ENCODE measurements around the gene HS6ST2. TPM values are rescaled to one million over a fixed set of nuclear protein-coding genes. Genes with fewer than 3 reads are reported as not detected.

HS6ST2 gene
- total RNA-seq, 1 donor from 2014 or later = 0.30 TPM

GRCh38 chrX:132791714-132792113, 166.7 kb downstream of the HS6ST2 start:
- no peak overlapping the region for H3K27ac Mint-ChIP-seq

GRCh38 chrX:132790329-132790728, 168.1 kb downstream of the HS6ST2 start:
- Mint-ChIP-seq H3K4me1 (ENCODE audit: low read depth) (no peaks in the 10 kb centered on the region), H3K9me3 (no peaks in the 10 kb centered on the region), H3K27me3 (ENCODE audit: low read depth) (no peaks in the 10 kb centered on the region), H3K4me3 (ENCODE audit: low read depth) (no peak overlapping the region), H3K36me3 (ENCODE audit: low read depth) (no peaks in the 10 kb centered on the region), H3K27ac (no peak overlapping the region)
- DNase-seq (ENCODE audit: low spot score) = no peak
- intact Hi-C loops (cut with micrococcal nuclease) = no loop called here

More at GRCh38 chrX:132791714-132792113, 166.7 kb downstream of the HS6ST2 start:
- Mint-ChIP-seq H3K27me3 (ENCODE audit: low read depth) (no peaks in the 10 kb centered on the region), H3K4me1 (ENCODE audit: low read depth) (no peaks in the 10 kb centered on the region), H3K4me3 (ENCODE audit: low read depth) (no peak overlapping the region), H3K9me3 (no peaks in the 10 kb centered on the region), H3K36me3 (ENCODE audit: low read depth) (no peaks in the 10 kb centered on the region)
- intact Hi-C loops (cut with micrococcal nuclease) = no loop called here
- no peak for DNase-seq (ENCODE audit: low spot score)

GRCh38 chrX:132786217-132786616, 172.2 kb downstream of the HS6ST2 start:
- Mint-ChIP-seq H3K4me1 (ENCODE audit: low read depth) (no peaks in the 10 kb centered on the region), H3K27ac (no peak overlapping the region), H3K9me3 (no peaks in the 10 kb centered on the region), H3K27me3 (ENCODE audit: low read depth) (no peaks in the 10 kb centered on the region), H3K4me3 (ENCODE audit: low read depth) (no peak overlapping the region), H3K36me3 (ENCODE audit: low read depth) (no peaks in the 10 kb centered on the region)
- intact Hi-C loops (cut with micrococcal nuclease) = no loop called here
- no peak for DNase-seq (ENCODE audit: low spot score)

GRCh38 chrX:132778917-132779316, 179.5 kb downstream of the HS6ST2 start:
- H3K36me3 Mint-ChIP-seq (ENCODE audit: low read depth) = no peaks in the 10 kb centered on the region
- intact Hi-C loops (cut with micrococcal nuclease) = loop anchor here (5.0 kb wide), 1 partner anchor 1378 kb away; no protein-coding TSS in a partner anchor
- H3K27ac Mint-ChIP-seq = no peak overlapping the region
- no peak for DNase-seq (ENCODE audit: low spot score)
- H3K4me3 Mint-ChIP-seq (ENCODE audit: low read depth) = no peak overlapping the region
- H3K27me3 Mint-ChIP-seq (ENCODE audit: low read depth) = no peaks in the 10 kb centered on the region
- no peaks in the 10 kb centered on the region for H3K9me3 Mint-ChIP-seq
- H3K4me1 Mint-ChIP-seq (ENCODE audit: low read depth) = peaks cover 18% of the 10 kb centered on the region

- peaks cover 18% of the 10 kb centered on the region for H3K4me1 Mint-ChIP-seq (ENCODE audit: low read depth)
- no peak overlapping the region for H3K27ac Mint-ChIP-seq
- no peak overlapping the region for H3K4me3 Mint-ChIP-seq (ENCODE audit: low read depth)
- no peak for DNase-seq (ENCODE audit: low spot score)
- no peaks in the 10 kb centered on the region for H3K27me3 Mint-ChIP-seq (ENCODE audit: low read depth)
- intact Hi-C loops (cut with micrococcal nuclease) = loop anchor here (5.0 kb wide), 1 partner anchor 1381 kb away; no protein-coding TSS in a partner anchor
- H3K36me3 Mint-ChIP-seq (ENCODE audit: low read depth) = no peaks in the 10 kb centered on the region
- H3K9me3 Mint-ChIP-seq = no peaks in the 10 kb centered on the region
Measured at GRCh38 chrX:132776486-132777210, 181.8 kb downstream of the HS6ST2 start.

GRCh38 chrX:132775263-132775823, 183.1 kb downstream of the HS6ST2 start:
- H3K4me1 Mint-ChIP-seq (ENCODE audit: low read depth) = peaks cover 18% of the 10 kb centered on the region
- no peak for DNase-seq (ENCODE audit: low spot score)
- intact Hi-C loops (cut with micrococcal nuclease) = loop anchor here (1.0 to 5.0 kb wide), 2 partner anchors 38 to 1382 kb away; no protein-coding TSS in a partner anchor
- H3K36me3 Mint-ChIP-seq (ENCODE audit: low read depth) = no peaks in the 10 kb centered on the region
- peak overlapping the region; percentile 46 for H3K27ac Mint-ChIP-seq
- no peaks in the 10 kb centered on the region for H3K9me3 Mint-ChIP-seq
- H3K27me3 Mint-ChIP-seq (ENCODE audit: low read depth) = no peaks in the 10 kb centered on the region
- H3K4me3 Mint-ChIP-seq (ENCODE audit: low read depth) = no peak overlapping the region

- Mint-ChIP-seq H3K4me1 (ENCODE audit: low read depth) (peaks cover 18% of the 10 kb centered on the region), H3K9me3 (no peaks in the 10 kb centered on the region), H3K4me3 (ENCODE audit: low read depth) (no peak overlapping the region), H3K36me3 (ENCODE audit: low read depth) (no peaks in the 10 kb centered on the region), H3K27ac (no peak overlapping the region), H3K27me3 (ENCODE audit: low read depth) (no peaks in the 10 kb centered on the region)
- intact Hi-C loops (cut with micrococcal nuclease) = no loop called here
- no peak for DNase-seq (ENCODE audit: low spot score)
Measured at GRCh38 chrX:132774010-132774714, 184.3 kb downstream of the HS6ST2 start.

GRCh38 chrX:132769609-132770008, 188.8 kb downstream of the HS6ST2 start:
- Mint-ChIP-seq H3K27me3 (ENCODE audit: low read depth) (no peaks in the 10 kb centered on the region), H3K9me3 (no peaks in the 10 kb centered on the region), H3K36me3 (ENCODE audit: low read depth) (no peaks in the 10 kb centered on the region), H3K4me1 (ENCODE audit: low read depth) (peaks cover 2% of the 10 kb centered on the region), H3K27ac (no peak overlapping the region), H3K4me3 (ENCODE audit: low read depth) (no peak overlapping the region)
- no peak for DNase-seq (ENCODE audit: low spot score)
- intact Hi-C loops (cut with micrococcal nuclease) = no loop called here

- no peak for DNase-seq (ENCODE audit: low spot score)
- Mint-ChIP-seq H3K27me3 (ENCODE audit: low read depth) (no peaks in the 10 kb centered on the region), H3K4me3 (ENCODE audit: low read depth) (no peak overlapping the region), H3K4me1 (ENCODE audit: low read depth) (no peaks in the 10 kb centered on the region), H3K36me3 (ENCODE audit: low read depth) (no peaks in the 10 kb centered on the region), H3K27ac (no peak overlapping the region), H3K9me3 (no peaks in the 10 kb centered on the region)
- intact Hi-C loops (cut with micrococcal nuclease) = no loop called here
Measured at GRCh38 chrX:132766452-132766851, 192.0 kb downstream of the HS6ST2 start.

- no peak overlapping the region for H3K4me3 Mint-ChIP-seq (ENCODE audit: low read depth)
- DNase-seq (ENCODE audit: low spot score) = no peak
- intact Hi-C loops (cut with micrococcal nuclease) = no loop called here
- no peaks in the 10 kb centered on the region for H3K36me3 Mint-ChIP-seq (ENCODE audit: low read depth)
- peaks cover 5% of the 10 kb centered on the region for H3K27me3 Mint-ChIP-seq (ENCODE audit: low read depth)
- H3K27ac Mint-ChIP-seq = no peak overlapping the region
- H3K4me1 Mint-ChIP-seq (ENCODE audit: low read depth) = no peaks in the 10 kb centered on the region
- H3K9me3 Mint-ChIP-seq = no peaks in the 10 kb centered on the region
Measured at GRCh38 chrX:132763528-132763927, 194.9 kb downstream of the HS6ST2 start.

GRCh38 chrX:132758759-132759158, 199.7 kb downstream of the HS6ST2 start:
- H3K9me3 Mint-ChIP-seq = no peaks in the 10 kb centered on the region
- intact Hi-C loops (cut with micrococcal nuclease) = no loop called here
- H3K4me1 Mint-ChIP-seq (ENCODE audit: low read depth) = no peaks in the 10 kb centered on the region
- no peak overlapping the region for H3K27ac Mint-ChIP-seq
- no peak for DNase-seq (ENCODE audit: low spot score)
- H3K27me3 Mint-ChIP-seq (ENCODE audit: low read depth) = peaks cover 5% of the 10 kb centered on the region
- H3K36me3 Mint-ChIP-seq (ENCODE audit: low read depth) = no peaks in the 10 kb centered on the region
- H3K4me3 Mint-ChIP-seq (ENCODE audit: low read depth) = no peak overlapping the region

- Mint-ChIP-seq H3K4me1 (ENCODE audit: low read depth) (no peaks in the 10 kb centered on the region), H3K4me3 (ENCODE audit: low read depth) (no peak overlapping the region), H3K27me3 (ENCODE audit: low read depth) (peaks cover 5% of the 10 kb centered on the region), H3K9me3 (no peaks in the 10 kb centered on the region), H3K36me3 (ENCODE audit: low read depth) (no peaks in the 10 kb centered on the region), H3K27ac (no peak overlapping the region)
- no peak for DNase-seq (ENCODE audit: low spot score)
- intact Hi-C loops (cut with micrococcal nuclease) = no loop called here
Measured at GRCh38 chrX:132757066-132757623, 201.3 kb downstream of the HS6ST2 start.

GRCh38 chrX:132756439-132756838, 202.0 kb downstream of the HS6ST2 start:
- Mint-ChIP-seq H3K4me3 (ENCODE audit: low read depth) (no peak overlapping the region), H3K36me3 (ENCODE audit: low read depth) (no peaks in the 10 kb centered on the region), H3K27me3 (ENCODE audit: low read depth) (peaks cover 5% of the 10 kb centered on the region), H3K4me1 (ENCODE audit: low read depth) (no peaks in the 10 kb centered on the region), H3K27ac (no peak overlapping the region), H3K9me3 (no peaks in the 10 kb centered on the region)
- no peak for DNase-seq (ENCODE audit: low spot score)
- intact Hi-C loops (cut with micrococcal nuclease) = no loop called here
